GM19468 (cell line): ENCODE measurements around the gene HDAC3.

Source experiments
- ATAC-seq: cut with Tn5 transposase; IDR thresholded peaks from one replicate; pipeline ENCODE4 v1.9.1; 2021; ENCODE audit warnings: mild to moderate bottlenecking, moderate library complexity, moderate number of reproducible peaks; ENCODE audit not compliant: unreplicated experiment; ENCODE audit errors: extremely low read depth

HDAC3 gene

DNA sequence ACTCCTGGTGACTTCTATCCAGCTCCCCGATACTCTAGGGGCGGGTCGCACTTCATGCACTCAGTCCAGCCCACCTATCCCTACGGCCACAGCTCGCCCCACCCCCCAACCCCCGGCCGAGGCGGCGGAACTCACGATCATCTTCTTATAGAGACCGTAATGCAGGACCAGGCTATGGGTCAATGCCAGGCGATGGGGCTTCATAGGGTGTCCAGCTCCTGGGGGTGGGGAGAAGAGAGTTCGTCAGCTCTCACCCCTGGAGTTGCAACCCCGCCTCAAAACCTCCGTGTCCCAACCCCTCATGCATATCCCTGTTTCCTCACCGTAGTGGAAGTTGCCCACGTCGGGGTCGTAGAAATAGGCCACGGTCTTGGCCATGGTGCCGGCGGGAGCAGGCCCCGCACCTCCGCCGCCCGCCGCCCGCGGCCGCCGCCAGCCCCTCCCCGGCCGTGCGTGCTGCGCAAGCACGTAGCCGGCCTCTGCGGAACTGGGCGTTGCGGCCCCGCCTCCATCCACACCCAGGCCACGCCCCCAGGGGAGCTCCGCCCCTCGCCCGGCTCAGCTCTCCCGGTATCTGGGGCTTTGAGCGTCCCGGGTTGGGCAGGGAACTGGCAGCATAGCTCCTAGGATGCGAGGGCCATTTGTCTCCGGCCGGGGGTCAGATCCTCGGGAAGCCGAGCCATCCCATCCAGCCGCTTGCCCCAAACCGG, at the start of gene HDAC3, which contains the start of gene RELL2:
Gene HDAC3 (minus strand): TSS at position 437 of the 710 bp plus-strand sequence. CDS start 59 bp downstream, at position 378.
Gene RELL2 (plus strand): TSS at position 585 of the 710 bp plus-strand sequence. CDS start 1,229 bp downstream, outside the sequence.
- ATAC-seq: peak; percentile 57

DNA sequence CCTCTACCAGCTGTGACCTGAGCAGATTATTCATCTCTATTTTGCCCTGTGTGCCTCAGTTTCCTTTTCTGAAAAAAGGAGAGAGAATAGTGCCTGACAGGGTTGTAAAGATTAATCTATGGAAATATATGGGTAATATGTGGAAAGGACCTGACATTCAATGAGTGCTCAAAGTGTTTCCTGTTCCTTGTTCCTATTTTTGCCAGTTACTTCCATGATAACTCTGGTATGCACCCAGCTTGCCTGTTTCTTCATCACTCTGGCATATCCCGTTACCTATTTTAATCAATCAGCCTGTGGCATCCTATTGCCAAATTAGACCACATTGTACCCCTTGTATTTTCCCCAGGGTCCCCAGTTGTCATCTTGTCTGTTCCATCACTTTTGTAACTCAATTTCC, 48.9 kb upstream of the HDAC3 start:
- no peak for ATAC-seq

DNA sequence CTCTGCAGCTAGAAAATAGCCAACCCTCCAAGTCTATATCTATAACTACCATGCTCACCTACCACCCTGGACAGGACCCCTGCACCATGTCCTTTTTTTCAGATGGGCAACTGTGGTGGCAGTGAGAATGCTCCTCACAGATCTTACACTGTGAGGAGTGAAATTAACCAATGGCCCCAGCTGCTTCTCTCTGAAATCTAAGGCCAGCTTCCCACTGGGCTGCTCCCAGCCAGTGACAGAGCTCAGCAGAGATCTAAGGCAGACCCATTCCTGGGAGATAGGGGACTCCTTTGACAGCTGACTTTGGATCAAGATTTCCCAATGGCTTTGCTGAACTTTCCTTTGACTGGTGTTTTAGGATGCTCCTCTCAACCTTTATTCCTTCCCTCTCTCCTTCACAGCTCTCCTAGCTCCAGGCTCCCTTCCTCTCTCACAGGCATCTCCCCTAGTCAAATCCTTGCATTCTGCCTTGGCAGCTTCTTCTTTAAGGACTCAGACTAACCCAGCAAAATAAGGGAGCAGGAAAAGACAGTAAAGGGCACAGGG, 47.0 kb upstream of the HDAC3 start:
- ATAC-seq: no peak

DNA sequence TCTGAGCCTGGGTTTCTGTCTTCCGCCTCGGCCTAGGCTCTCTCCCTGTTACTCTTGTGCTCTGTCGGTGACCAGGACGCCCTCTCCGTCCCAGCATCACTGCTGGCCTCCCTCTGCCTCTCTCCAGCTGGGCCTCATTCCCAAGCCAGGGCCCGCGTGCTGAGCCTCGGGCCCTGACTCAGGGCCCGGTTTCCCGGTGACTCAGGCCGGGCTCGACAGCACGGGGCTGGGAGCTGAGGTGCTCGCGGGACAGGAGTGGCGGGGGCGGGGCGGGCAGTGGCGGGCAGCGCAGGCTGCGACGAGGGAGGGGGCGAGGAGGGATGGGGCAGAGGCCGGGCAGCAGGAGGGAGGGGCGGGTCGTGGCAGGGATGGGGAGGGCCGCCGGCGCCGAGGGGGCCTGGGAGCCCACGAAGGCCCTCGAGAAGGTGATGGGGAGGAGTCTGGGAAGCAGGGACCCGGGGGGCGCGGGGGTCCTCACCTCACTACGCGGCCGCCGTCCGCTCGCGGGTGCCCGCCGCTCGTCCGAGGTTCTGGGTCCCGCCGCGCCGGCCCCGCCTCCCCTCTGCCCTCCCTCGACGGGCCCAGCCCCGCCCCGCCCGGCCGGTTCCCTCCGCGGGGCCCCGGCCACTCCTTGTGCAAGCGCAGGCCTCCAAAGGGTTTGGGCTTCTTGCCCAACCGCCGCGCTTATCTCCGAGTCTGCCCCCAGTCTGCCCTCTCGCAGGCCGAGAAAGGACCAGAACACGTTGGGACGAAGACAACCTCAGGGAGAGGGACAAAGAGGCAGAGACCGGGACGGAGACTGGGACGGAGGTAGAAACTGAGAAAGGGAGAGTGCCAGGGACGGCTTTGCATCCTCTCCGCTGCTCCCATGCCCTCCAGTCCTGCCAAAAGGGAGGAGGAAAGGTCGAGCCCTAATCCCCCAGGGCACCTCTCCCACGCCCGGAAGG, 45.3 kb upstream of the HDAC3 start, which contains the start of gene ARAP3:
Gene ARAP3 (minus strand): TSS at position 536 of the 947 bp plus-strand sequence. CDS start 1,744 bp downstream, outside the sequence.
- no peak for ATAC-seq

DNA sequence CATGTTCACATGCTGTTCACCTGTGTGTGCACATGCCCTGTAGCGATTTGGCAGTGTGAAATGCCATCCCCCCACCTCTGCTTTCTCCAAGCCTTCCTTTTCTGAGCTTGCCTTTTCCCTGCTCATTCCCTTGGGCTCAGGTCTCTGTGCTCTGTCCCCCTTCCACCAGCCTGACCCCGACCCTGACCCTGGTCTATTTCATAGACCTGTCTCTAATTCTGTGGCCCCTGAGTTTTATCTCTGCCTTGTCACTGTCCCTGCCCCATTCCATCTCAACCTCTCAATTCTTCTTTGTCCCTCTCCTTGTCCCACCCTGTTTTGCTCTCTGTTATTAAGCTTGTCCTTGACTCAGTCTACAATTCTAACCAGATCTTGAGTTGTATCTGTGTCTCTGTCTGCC, 44.6 kb upstream of the HDAC3 start:
- no peak for ATAC-seq

DNA sequence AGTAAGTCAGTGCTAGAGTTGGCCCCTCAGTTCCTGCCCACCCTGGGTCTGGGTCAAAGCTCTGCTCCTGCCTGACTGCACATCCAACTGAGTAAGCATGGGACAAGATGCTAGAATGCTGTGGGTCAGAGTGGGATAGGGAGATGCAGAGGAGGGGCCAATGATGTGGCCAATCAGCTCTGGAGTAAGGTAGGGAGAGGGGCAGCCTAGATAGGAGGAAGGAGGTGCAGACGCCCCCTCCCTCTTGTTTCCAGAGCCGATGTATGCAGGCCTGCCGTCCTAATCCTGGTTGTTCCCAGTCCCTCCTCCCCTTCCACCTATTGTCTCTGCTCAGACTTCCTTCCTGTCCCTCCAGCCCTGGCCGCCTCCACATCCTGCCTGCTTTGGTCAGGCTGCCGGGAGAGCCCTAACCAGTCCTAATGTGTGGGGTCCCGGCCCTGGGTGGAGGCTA, 44.1 kb upstream of the HDAC3 start:
- no peak for ATAC-seq

DNA sequence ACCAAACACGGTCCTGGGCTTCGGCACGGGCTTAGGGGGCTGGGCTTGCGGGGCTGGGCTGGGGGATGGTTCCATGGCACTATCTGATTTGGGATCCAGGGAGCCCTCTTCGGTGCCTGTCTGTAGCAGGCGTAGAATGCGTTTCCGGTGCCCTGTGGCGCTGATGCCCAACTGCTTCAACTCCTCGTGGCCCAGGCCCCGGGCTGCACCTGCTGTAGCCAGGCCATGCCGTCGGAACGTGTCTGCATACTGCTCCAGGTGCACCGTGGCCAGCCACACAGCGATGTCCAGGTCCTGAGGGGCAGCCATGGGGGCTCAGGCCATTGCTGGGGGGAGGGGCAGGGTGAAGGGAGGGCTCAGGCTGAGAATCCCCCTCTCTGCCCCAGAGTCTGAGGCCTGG, 43.5 kb upstream of the HDAC3 start:
- no peak for ATAC-seq

DNA sequence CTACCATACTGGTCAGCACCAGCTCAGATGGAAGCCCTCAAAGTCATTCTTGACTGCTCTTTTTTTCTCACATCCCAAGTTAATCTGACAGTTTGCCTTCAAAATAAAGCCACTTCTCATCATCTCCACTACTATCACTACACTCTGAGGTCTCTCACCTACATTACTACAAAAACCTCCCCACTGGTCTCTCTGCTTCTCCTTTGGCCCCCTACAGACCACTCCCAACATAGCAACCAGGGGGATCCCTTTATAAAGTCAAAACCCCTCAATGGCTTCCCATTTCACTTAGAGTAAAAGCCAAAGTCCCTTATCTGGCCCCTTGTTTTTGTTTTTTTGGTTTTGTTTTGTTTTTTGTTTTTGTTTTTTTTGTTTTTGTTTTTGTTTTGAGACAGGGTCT, 40.8 kb upstream of the HDAC3 start:
- no peak for ATAC-seq

DNA sequence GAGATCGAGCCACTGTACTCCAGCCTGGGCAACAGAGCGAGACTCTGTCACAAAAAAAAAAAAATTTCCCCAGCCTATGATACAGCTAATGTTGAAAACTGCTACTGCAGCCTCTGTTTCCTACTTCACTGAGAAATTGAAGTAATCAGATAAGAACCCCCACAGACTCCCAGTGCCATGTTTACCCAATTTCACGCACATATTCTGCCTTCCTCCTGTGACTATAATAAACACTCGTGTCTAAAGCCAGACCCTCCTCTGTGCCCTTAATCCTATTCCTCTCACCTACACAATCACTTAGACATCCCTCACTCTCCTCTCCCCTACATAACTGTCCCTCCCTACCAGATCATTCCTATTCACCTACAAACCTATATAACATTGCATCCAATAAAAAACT, 39.0 kb upstream of the HDAC3 start:
- ATAC-seq: no peak

DNA sequence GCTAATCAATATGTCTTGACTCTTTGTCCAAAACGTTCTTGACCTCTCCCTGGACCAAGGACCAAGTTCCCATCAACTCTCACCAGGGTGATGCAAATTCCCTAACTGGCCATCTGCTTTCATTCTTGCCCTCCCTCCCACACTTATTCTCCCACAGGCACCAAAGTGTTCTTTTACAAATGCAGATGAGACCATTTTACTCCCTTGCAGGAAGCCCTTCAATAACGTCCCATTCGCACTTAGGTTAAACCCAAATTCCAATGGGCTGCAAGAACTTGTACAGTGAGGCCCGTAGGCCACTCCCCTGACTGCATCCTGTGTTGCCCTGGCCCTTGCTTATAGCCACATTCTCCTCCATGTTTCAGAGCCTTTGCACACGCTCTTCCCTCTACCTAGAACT, 38.1 kb upstream of the HDAC3 start:
- ATAC-seq: no peak

DNA sequence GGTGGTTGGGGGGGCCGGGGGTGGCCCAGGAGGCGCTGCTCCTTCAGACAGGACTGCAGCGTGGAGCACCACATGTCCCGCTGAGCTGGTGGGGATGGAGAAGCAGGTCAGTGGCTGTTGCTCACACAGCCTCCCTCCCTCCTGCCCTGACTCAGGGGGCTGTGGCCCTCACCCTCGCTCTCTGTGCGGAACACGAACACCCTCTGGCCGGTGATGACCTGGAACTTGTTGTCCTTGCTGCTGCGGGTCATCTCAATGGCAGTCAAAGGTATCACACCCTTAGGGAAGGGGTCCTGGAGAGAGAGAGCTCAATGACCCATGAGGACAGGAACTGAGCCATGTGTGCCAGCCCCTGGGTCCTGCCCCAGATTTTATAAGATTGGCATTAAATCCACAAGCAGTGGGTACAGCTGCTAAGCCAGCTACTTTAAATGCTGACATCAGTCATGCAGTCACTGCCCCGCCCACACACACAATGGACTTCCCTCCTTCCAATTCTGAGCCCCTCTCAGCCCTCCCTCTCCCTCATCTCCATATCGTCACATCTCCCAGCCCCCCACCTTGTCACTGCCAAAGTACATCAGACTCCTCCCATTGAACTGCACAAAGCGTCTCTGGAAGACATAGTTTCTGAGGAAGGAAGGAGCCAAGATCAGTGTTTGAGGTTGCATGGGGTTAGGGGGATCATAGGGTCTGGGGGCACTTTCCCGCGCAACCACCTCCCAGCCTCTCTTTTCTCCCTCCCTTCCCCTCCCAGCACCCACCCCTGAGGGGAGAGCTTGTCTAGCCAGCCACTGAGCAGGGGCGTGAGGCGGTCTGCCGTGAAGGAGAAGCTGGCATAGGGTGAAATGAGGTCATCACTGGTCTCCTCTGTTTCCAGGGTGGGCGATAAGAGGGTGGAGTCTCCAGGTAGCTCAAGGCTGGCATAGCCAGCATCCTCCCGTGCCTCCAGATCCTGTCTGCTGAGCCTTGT, 36.5 kb upstream of the HDAC3 start:
- ATAC-seq: no peak

DNA sequence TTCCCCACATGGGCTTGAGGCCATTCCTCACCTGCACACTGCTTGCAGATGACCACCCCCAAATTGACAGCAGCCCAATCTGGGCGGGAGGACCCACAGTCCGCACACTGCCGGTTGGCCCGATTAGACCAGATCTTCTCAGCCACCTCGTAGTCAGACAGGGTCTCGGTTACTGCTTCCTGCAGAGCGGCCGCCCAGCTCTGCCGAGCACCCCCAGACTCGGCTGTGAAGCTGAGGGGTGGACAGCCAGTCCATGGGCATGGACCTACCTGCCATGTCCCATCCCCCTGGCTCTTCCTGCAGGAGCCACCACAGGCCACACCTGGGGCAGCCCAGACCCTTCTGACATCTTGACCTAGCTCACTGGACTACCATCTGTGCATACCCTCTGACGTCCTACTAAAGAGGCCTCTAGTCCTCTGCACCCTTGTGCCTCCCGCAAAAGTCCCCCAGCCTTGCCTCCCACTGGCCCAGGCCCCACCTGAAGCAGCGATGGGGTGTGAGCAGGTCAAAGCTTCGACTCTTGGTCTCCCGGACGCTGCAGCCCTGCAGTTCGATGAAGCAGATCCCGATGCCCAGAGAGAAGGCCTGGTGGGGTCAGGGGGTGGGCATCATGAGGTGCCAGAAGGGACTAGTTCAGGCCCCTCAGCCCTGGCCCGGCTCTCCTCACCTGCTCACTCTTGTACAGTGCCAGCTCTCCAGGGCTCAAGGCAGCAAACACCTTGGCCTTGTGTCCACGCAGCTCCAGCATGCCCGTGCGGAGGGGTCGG, 35.6 kb upstream of the HDAC3 start:
- no peak for ATAC-seq

DNA sequence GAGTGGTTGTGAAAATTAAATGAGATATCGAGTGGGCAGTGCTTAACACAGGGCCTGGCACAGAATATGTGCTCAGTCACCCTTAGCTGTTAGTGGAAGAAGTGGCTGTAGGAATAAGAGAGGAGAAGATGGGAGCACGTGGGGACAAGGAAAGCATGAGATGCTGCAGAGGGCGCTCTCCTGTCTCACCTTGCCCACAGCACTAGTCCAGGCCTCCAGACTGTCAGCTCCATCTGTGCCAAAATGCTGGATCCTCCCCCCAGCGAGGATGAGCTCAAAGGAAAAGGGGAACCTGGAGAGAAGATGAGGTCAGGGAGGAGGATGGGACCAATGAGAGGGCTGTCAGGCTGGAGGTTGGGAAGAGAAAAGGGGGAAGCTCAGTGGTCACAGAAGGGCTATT, 32.9 kb upstream of the HDAC3 start:
- ATAC-seq: no peak

DNA sequence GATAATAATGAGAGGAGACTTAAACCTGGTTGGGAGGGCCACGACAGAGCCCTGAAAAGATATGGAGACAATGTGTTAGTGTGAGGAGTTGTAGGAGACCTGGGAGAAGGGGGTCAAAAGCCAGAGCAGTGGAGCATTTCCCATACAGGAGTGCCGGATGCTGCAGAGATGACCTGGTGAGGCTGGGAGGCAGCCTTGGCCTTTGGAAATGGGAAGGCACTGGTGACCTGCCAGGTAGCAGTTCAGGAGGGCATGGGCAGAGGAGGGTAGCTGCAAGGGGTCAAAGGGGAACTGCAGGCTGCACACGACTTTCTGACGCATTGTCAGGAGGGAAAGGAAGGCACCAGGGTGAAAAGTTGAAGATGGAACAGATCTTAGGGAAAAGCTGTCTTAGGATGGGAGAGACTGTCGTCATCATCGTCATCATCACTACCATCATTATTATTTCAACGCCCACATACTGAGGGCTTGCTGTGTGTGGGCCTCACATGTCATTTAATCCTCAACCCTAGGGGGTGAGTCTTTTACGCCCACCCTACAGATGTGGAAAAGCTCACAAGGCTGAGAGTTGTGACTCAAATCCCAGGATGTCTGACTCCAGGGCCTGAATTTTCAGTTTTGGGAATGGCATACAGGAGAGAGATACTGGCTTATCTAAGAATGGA, 32.1 kb upstream of the HDAC3 start:
- ATAC-seq: no peak

DNA sequence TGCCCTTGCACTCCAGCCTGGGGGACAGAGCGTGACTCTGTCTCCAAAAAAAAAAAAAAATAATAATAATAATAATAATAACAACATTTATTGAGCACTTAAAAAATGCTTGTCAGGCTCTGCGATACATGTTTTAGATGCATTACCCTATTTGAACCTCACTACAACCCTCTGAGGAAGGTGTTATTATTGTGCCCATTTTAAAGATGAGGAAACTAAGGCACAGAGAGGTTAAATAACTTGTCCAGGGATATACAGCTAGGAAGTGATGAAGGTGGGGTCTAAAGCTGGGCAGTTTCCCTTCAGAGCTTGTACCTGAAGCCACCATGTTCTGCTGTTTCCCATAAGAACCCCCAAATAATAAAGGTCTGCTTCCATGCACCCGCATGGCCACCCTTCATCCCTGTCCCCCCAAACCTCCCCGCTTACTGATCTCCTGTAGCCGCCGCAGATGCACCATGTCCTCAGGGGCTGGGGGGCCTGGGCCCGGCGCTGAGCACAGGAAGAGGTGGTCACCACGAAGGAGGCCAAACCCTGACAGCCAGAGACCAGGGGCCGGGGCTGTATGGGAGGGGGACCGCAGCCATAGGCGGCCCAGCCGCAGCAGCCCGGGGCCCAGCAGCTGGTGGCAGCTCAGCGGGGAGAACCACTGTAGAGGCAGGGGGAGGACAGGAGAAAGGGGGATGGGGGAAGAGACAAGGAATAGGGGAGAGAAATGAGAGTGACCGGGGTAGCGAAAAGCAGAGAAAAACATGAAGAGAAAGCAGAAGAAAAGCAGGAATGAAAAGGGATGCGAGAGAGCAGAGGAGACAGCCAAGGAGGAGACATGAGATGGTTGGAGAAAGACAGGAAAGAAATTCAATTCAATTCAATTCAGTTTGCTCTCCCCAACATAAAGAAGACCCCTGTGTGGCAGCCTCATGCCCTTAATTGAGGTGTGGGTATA, 29.6 kb upstream of the HDAC3 start:
- no peak for ATAC-seq

DNA sequence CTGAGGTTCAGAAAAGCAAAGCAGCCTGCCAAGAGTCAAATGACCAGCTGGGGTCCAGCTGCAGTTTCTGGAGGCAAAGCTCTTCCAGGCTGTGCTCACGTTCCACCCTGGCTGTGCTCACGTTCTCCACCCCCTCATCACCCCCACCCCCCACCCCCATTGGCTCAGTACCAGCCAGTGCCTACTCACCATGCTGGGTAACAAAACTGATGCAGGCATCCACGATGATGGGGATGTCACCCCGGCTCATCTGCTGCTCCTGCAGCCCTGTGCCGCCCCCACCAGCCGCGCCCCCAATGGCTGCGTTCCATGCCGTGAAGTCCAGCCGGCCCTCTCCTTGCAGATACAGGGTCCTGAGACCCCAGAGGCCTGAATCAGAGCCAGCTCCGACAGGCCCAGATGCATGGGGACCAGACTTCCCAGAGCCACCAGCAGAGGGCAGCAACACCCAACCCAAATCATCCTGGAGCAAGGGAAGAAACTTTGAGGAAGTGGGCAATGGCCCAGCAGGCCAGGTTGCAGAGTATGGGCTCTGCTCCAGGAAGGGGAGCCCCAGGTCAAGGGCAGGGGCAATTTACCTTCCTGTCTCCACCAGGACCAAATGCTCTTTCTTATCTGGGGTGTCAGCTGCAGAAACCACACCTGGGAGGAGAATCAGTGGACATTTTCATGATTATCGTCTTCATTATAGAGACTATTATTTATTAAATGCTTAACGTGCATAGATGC, 28.2 kb upstream of the HDAC3 start:
- ATAC-seq: peak; percentile 82

DNA sequence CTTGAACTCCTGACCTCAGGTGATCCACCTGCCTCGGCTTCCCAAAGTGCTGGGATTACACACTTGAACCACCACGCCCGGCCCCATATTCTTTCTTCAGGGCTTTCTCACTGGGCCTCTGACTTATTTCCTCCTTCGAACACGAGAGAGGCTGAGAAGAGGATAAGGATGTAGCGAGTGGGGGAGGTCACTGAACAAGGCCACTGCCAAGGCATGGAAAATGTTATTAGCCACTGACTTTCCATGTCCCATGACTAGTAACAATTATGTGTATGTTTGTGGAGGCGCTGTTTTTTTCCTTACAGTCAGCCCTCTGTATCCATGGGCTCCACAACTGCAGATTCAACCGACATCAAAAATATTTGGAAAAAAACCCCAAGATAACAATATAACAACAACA, 26.9 kb upstream of the HDAC3 start:
- ATAC-seq: no peak
